GM18526 (cell line): Measurements from ENCODE around the gene DGKQ.

ENCODE experiments used
- POLR2A ChIP-seq: IDR thresholded peaks from 3 replicates; pipeline ENCODE4 v1.6.1; 2011; ENCODE audit not compliant: insufficient read length; ENCODE audit errors: extremely low read depth

Gene DGKQ

GRCh38 chr4:957231-957580 lies 16.2 kb downstream of the DGKQ start:
- TF ChIP-seq POLR2A = no peak

GRCh38 chr4:956531-957230 lies 16.7 kb downstream of the DGKQ start:
- no peak for TF ChIP-seq POLR2A

- TF ChIP-seq POLR2A = no peak
These were observed 17.4 kb downstream of the DGKQ start for GRCh38 chr4:955931-956381.

- TF ChIP-seq POLR2A = no peak
These were observed 18.0 kb downstream of the DGKQ start for GRCh38 chr4:955161-955921.

GRCh38 chr4:954211-955020 lies 19.0 kb downstream of the DGKQ start:
- no peak for TF ChIP-seq POLR2A

- TF ChIP-seq POLR2A = no peak
These were observed 19.8 kb downstream of the DGKQ start for GRCh38 chr4:953574-953915.

GRCh38 chr4:952881-953573 lies 20.3 kb downstream of the DGKQ start:
- no peak for TF ChIP-seq POLR2A

- TF ChIP-seq POLR2A = no peak
These were observed 21.5 kb downstream of the DGKQ start for GRCh38 chr4:951594-952468.

- TF ChIP-seq POLR2A = no peak
These were observed 22.2 kb downstream of the DGKQ start for GRCh38 chr4:951186-951585.

- no peak for TF ChIP-seq POLR2A
These were observed 23.0 kb downstream of the DGKQ start for GRCh38 chr4:950136-951020.

- TF ChIP-seq POLR2A = no peak
These were observed 23.7 kb downstream of the DGKQ start for GRCh38 chr4:949656-950055.

- no peak for TF ChIP-seq POLR2A
These were observed 24.5 kb downstream of the DGKQ start for GRCh38 chr4:948936-949300.

GRCh38 chr4:948101-948935 lies 25.1 kb downstream of the DGKQ start:
- TF ChIP-seq POLR2A = no peak
